Measurements from ENCODE around the gene BMPER.

BMPER gene

DNA sequence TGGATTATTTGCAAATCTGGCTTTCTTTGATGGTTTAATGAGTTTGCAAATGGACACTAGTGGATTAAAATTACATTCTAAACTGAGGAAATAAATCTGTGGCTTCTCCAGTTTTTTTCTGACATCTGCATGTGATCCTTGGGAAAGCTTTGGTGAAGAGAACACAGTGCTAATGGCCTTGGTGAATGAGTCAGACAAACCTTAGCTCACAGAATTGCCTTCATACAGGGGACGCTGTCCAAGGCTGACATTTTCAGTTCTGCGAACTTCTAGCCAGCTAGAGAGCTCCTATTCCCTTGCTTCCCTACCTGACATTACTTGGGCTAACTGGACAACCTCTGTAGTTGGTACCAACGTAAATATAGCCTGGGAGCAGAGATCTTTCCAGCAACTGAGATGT, 21.2 kb downstream of the BMPER start:
- no peak for DNase-seq

GRCh38 chr7:33928986-33929385, 23.6 kb downstream of the BMPER start:
- DNase-seq = no peak

GRCh38 chr7:33932221-33932620, 26.9 kb downstream of the BMPER start:
- DNase-seq = no peak

DNA sequence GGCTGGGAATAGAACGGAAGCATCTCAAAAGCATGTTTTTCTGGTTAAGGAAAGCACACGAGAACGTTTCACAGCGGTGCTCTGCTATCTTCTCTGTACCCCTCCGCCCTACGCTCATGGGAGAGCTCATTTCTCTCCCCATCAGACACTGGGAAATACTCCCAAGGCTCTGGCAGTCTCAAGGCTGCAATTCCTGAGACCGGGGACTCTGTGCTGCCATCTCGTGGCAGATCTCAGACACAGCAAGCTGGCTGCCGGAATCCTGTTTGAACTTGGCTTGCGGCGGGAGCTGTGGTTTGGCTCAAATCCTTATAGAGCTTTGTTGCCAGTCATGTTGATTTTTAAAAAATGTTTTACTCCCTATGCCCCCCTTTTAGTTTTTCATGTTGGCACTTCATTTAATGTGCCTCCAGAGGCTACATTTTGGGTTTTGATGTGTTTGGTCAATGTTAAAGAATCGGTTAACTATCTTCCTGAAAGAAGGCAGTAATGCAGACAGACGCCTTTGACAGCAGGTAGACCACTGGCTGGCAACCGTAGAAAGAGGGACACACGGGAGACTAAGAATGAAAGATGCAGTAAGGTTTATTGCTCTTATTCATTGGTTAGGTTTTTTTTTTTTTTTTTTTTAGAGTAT, 27.6 kb downstream of the BMPER start:
- peak; percentile 31 for DNase-seq

- no peak for DNase-seq
Observed at GRCh38 chr7:33933611-33934281, 28.4 kb downstream of the BMPER start.

- DNase-seq = no peak
Observed at GRCh38 chr7:33934391-33934790, 29.1 kb downstream of the BMPER start.

DNA sequence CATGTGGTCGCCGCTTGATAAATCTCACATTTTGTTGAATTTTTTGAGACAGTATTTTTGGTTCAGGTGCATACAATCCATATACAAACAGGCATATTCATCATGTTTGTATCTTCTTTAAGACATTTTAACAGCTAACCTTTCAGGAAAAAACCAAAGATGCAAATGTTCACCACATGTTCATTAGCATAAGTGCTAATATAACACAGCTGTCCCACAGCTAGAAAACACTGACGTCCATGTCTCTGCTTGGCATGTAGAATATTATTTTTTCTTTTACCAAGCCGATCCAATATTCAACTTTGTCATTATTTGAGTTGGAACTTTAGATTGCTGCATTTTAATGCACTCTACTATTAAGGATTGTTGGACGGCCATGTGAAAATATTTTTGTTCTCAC, 31.2 kb downstream of the BMPER start:
- DNase-seq = no peak

GRCh38 chr7:33937871-33938270, 32.5 kb downstream of the BMPER start:
- no peak for DNase-seq

DNA sequence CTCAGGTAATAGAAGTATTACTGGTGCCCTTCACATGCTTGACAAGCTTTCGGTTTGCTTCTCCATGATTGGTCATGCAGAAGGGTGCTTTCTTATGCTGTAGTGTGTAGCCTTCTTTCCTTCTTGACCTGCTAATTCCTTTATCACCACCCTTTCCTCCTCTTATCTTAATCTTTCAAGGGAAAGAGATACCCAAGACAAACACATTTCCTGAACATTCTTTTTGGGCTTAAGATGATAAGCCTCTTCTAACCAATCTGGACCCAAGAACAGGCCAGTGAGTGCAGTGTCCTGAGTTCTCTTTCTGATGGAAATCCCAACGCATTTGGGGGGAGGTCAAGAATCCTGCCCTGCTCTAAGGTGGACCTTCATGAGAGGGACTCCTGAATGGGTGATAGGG, 33.8 kb downstream of the BMPER start:
- DNase-seq = no peak

GRCh38 chr7:33940503-33940902, 35.2 kb downstream of the BMPER start:
- no peak for DNase-seq

DNA sequence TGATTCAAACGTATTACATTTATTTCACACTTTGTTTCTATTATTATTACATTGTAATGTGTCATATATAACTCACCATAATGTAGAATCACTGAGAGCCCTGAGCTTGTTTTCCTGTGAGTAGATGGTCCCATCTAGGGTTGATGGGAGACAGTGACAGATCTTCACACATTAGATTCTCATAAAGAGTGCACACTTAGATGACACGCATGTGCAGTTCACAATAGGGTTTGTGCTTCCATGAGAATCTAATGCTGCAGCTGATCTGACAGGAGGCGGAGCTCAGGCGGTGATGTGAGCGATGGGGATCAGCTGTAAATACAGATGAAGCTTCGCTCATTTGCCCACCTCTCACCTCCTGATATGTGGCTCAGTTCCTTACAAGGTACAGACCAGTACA, 36.1 kb downstream of the BMPER start:
- no peak for DNase-seq

GRCh38 chr7:33946094-33946699, 40.9 kb downstream of the BMPER start:
- DNase-seq = no peak

DNA sequence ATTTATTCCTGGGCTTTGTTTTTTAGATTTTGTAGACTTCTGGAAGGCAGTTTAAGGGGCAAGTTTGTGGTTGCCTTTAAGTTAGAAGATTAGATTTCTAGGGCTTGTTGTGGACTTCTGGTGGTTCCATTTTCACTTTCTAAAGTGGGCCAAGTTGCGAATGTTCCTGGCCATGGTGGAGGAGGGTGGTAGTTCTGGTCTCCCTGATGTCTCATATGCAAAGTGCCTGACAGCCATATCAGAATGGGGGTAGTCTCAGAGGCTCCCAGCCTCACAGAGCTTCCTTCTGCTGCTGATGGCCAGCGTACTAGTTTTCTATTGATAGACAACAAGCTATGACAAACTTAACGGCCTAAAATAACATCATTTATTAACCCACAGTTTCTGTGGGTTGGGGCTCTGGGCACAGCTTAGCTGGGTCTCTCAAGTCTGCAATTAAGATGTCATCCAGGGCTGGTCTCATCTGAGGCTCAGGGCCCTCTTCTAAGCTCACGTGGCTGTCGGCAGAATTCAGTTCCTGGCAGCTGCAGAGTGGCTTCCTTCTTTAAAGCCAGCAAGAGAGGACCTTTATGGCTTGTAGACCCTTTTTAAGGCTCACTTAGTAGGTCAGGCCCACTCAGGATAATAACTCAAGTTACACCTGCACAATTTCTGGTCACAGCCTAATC, 44.8 kb downstream of the BMPER start:
- DNase-seq = no peak

GRCh38 chr7:33952824-33953223, 47.5 kb downstream of the BMPER start:
- no peak for DNase-seq

- DNase-seq = no peak
Observed at GRCh38 chr7:33958104-33958503, 52.8 kb downstream of the BMPER start.

DNA sequence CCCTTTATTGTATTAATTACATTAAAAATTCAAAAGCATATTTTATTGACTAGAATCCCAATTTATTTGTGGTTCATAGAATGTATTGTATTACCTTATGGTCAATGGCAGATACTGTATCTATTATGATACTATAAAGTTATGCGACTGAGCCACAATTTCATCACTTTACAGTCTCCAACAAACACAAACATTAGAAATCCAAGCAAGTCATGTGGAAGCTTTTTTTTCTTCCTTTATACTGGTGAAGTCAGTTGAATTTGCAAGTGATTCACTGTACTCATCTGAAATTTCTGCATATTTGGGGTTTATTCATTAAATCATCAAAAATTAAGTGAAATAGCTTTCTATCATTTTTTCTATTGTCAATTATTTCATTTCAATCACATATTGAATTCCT, 54.3 kb downstream of the BMPER start:
- DNase-seq = no peak

- no peak for DNase-seq
Observed at GRCh38 chr7:33961948-33962347, 56.6 kb downstream of the BMPER start.

DNA sequence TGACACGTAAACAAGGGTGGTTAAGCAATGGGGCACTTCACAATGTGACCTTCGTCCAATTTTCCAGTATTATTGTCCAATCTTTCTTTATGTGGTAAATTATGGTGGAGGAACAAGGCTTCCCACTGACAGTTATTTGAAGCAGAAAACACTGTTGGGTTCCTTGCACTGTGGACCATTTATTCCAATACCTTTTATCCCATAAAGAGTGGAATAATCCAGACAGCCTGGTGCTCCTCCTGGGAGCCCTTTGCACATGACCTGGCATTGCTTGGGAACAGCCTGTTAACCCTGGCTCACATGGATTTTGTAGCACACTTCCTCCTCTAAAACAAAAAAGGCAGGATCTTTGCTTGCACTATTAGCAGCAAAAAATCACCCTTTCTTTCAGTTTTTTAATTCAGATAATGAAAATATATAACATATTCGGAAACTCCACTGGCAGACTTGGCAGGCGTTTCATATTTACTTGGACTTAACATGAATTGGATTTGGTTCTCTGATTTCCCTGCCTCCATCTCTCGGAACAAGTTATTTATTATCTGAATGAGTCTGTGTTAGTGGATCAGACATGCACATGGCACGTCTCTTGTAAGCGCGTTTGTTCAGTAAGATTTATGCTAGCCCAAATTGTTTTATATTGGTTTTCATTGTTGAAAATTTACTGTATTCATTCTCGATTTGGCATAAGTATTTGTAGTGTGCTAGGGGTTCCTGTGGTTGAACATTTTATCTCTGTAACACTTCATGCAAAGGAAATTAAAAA, 59.3 kb downstream of the BMPER start:
- no peak for DNase-seq

- DNase-seq = no peak
Observed at GRCh38 chr7:33965183-33965744, 59.9 kb downstream of the BMPER start.

- no peak for DNase-seq
Observed at GRCh38 chr7:33968591-33968990, 63.3 kb downstream of the BMPER start.

- no peak for DNase-seq
Observed at GRCh38 chr7:33970536-33970935, 65.2 kb downstream of the BMPER start.

GRCh38 chr7:33971106-33971505, 65.8 kb downstream of the BMPER start:
- DNase-seq = no peak

Data from GDM1 (cell line).